Ovary (tissue), 9 donors: ENCODE results near the gene ANXA11. TPM values are rescaled to one million over a fixed set of nuclear protein-coding genes. Genes with fewer than 3 reads are reported as not detected.

Experiments used
- DNase-seq, 5 donors: peaks; one replicate each; pipeline ENCODE4 v3.0.0-alpha.2; 2019 to 2020
- H3K27ac ChIP-seq, 2 donors: fragments of 200-600 bp; one replicate each; pipeline versions ENCODE4 v1.5.1 to v1.8.0; 2019 to 2022
- H3K27me3 ChIP-seq: fragments of 200-600 bp; one replicate; pipeline ENCODE4 v1.8.0; 2022
- H3K36me3 ChIP-seq: fragments of 200-600 bp; sonication (generic); one replicate; pipeline ENCODE4 v1.5.1; 2019
- H3K4me1 ChIP-seq: one replicate; pipeline ENCODE4 v1.8.1; 2013; ENCODE audit warnings: mild to moderate bottlenecking, moderate library complexity; ENCODE audit not compliant: insufficient read depth
- H3K4me3 ChIP-seq: fragments of 200-600 bp; sonication (generic); one replicate; pipeline ENCODE4 v1.5.1; 2017
- H3K9me3 ChIP-seq, 2 donors: fragments of 200-600 bp in 1 of 2; sonication (generic) in 1 of 2; one replicate each; pipeline versions ENCODE4 v1.5.1 to v1.8.1; 2013 to 2019; ENCODE audit warnings: mild to moderate bottlenecking in 1 of 2, moderate library complexity in 1 of 2
- EP300 ChIP-seq: sonication (generic); formaldehyde crosslinking; IDR thresholded peaks from one replicate; pipeline ENCODE4 v1.6.1; 2017; ENCODE audit warnings: antibody characterized with exemption
- POLR2A ChIP-seq: fragments of 450-650 bp; IDR thresholded peaks from one replicate; pipeline ENCODE4 v1.6.1; 2017; ENCODE audit warnings: antibody characterized with exemption, mild to moderate bottlenecking, moderate library complexity
- WGBS, 3 donors: extraction: QIAGEN DNeasy Blood & Tissue Kit in 1 of 3; methylation state at CpG; one replicate each; pipeline versions ENCODE4 v1.1.5 to v1.1.7; 2013 to 2017; 5-methylcytosine and 5-hydroxymethylcytosine counted together
- intact Hi-C, 4 donors: fragments of 100-400 bp; cut with DNase I; formaldehyde crosslinking; loops; one replicate each; pipeline versions ENCODE4 v1.11.0 to v1.15.1; 2022 to 2023
- polyA plus RNA-seq, 2 donors: library from polyadenylated mRNA; stranded (reverse); fragments of 200-250 nt in 1 of 2; fragments of 350-450 nt in 1 of 2; fragmentation: Illumina TruSeq in 1 of 2; extraction: RNeasy Lipid Tissue Mini Kit (QIAGEN cat#74804) in 1 of 2; gene quantifications; one replicate each; pipeline ENCODE4 v1.2.3, GENCODE V29; 2013 to 2014
- total RNA-seq, 7 donors: library from RNA; depleted of rRNA in 2 of 7; stranded (reverse); fragments of >200 nt in 2 of 7; fragmentation: NEBNext Ultra II Directional in 3 of 7; extraction: Animal tissue kit (Norgen Biotek cat#: 25700) in 3 of 7; gene quantifications; one replicate each; pipeline versions ENCODE4 v1.1.0 to v1.2.4, GENCODE V29; 2016 to 2023
- TF ChIP-seq, protein P1 (sequence below), 3 donors: fragments of 450-650 bp in 2 of 3; fragments of 200-600 bp in 1 of 3; IDR thresholded peaks; one replicate each; pipeline versions ENCODE4 v1.5.1 to v1.8.0; 2016 to 2022; ENCODE audit warnings: antibody characterized with exemption in 3 of 3, mild to moderate bottlenecking in 1 of 3
- donor health status: DM: no; HTN: no; CAD: no; lungs with moderate emphysema.
- donor health status: DM: no; HTN: no; CAD: no.
- donor health status: Bipolar disorder and iron deficiency.
- donor health status: DM: yes; HTN: yes; CAD: no.
- donor health status: DM: no; HTN: no; CAD: no.
- donor health status: DM: yes; HTN: yes; CAD: no.

The ANXA11 gene
- total and polyA plus RNA-seq, 9 donors, result 44.2 to 372 (median 137) TPM

DNA sequence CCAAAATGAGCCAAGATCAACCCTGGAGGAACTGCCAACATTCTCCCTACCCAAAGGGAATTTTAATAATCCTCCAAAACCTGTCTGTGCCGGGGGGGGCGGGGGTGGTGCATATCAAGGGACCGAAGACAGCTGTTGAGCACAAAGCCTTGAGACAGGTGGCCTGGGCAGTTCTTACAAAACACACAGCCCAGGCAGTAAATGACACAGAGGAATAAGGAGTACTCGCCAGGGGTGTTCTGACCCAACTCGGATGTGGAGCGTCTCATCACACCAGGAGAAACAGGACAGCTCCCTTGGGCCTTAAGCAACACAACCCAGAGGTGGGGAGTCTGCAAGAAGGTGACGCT is 37.2 kb downstream of the ANXA11 start:
- no peak overlapping the region for H3K27ac ChIP-seq
- no peaks in the 10 kb centered on the region for H3K36me3 ChIP-seq
- H3K27me3 ChIP-seq, result no peaks in the 10 kb centered on the region
- TF ChIP-seq POLR2A (no peak), EP300 (no peak)
- TF ChIP-seq, protein P1, sequence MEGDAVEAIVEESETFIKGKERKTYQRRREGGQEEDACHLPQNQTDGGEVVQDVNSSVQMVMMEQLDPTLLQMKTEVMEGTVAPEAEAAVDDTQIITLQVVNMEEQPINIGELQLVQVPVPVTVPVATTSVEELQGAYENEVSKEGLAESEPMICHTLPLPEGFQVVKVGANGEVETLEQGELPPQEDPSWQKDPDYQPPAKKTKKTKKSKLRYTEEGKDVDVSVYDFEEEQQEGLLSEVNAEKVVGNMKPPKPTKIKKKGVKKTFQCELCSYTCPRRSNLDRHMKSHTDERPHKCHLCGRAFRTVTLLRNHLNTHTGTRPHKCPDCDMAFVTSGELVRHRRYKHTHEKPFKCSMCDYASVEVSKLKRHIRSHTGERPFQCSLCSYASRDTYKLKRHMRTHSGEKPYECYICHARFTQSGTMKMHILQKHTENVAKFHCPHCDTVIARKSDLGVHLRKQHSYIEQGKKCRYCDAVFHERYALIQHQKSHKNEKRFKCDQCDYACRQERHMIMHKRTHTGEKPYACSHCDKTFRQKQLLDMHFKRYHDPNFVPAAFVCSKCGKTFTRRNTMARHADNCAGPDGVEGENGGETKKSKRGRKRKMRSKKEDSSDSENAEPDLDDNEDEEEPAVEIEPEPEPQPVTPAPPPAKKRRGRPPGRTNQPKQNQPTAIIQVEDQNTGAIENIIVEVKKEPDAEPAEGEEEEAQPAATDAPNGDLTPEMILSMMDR (IDR thresholded peaks at IDR 0.05), result no peak
- no peak for DNase-seq
- WGBS, 3 donors, result 74 to 82% (median 78%) methylated on average over 7 of the region's 7 CpGs
- H3K4me3 ChIP-seq, result no peak overlapping the region
- intact Hi-C loops, result no loop called here
- no peaks in the 10 kb centered on the region for H3K9me3 ChIP-seq
- H3K4me1 ChIP-seq, result no peaks in the 10 kb centered on the region

DNA sequence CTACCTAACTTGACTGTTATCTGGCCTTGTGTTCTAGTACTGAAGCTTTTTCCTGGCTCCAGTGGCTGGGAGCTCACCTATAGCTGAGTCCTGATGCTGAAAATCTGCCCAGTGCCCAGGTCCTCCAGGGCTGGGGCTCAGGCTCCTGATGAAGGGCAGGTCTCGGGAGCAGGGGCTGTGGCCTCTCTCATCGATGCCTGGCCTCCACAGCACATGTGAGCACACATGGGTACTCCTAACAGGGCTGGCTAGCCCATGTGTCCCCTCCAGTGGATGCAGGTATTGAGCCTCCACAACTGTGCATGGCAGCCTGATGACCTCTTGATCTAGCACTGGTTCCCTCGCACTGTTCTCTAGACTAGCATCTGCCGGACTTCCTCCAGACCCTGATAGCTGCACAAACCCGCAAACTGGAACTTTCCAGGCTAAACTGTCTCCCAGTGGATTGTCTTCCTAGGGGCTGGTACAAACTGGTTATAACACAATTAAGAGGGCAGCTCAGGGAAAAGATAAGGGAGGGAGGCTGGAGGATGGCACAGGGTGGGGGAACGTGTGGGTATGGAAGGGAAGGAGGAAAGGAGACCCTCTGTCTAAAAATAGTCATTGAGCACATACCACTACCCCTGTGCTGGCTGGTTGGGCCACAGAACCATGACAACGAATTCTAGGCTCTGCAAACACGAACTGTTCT is 37.7 kb downstream of the ANXA11 start:
- H3K4me3 ChIP-seq, result no peak overlapping the region
- no peak overlapping the region for H3K27ac ChIP-seq
- 68 to 79% (median 71%) methylated on average over 8 of the region's 8 CpGs for whole genome bisulfite sequencing, 3 donors
- TF ChIP-seq POLR2A (no peak), EP300 (no peak)
- TF ChIP-seq, protein P1 (IDR thresholded peaks at IDR 0.05), result no peak
- no peaks in the 10 kb centered on the region for H3K9me3 ChIP-seq
- no peaks in the 10 kb centered on the region for H3K4me1 ChIP-seq
- intact Hi-C loops, result no loop called here
- DNase-seq, result no peak
- no peaks in the 10 kb centered on the region for H3K36me3 ChIP-seq
- H3K27me3 ChIP-seq, result no peaks in the 10 kb centered on the region

DNA sequence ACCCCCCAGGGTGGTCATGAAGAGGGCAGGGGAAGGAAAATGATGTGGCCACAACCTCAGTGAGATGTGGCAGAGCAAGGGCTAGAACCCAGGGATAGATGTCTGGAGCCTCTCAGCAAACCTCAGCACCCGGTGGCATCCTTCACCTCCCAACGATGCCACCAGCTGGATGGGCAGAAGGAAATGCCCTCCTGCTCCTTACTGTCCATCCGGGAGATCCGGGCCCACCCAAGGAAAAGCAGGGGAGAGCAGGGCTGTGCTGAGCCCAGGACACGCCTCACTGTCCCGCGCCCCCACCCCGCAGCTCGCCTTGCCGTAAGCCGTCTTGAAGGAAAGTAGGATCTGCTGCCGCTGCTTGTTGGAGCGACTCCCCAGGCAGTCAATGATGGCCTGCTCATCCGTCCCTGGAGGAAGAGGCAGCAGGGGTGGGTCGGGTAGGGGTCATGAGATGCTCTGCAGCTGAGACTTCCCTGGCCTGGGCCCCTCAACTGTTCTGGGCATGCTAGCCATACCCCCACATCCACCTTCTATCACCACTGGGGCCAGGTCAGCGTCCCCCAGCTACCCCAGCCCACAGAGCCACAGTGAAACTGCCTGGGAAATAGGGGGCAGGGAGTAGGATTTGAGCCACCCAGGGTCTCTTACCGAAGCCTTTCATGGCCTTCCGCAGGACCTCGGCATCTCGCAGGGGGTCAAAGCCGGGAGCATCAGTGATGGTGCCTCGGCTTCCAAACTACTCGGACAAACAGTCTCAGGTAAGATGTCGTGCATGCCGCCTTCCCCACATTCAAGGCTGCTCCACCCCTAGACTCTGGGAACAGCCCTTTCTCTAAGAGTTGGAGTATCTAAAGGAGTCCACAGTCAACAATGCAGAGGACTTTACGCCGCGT is 38.5 kb downstream of the ANXA11 start:
- Histone ChIP-seq H3K4me1 (no peaks in the 10 kb centered on the region), H3K4me3 (no peak overlapping the region), H3K27ac (no peak overlapping the region), H3K9me3 (no peaks in the 10 kb centered on the region), H3K27me3 (no peaks in the 10 kb centered on the region), H3K36me3 (no peaks in the 10 kb centered on the region)
- no peak for DNase-seq
- TF ChIP-seq EP300 (no peak), POLR2A (no peak)
- TF ChIP-seq, protein P1 (IDR thresholded peaks at IDR 0.05), result no peak
- 89 to 92% (median 90%) methylated on average over 28 of the region's 28 CpGs for WGBS, 3 donors
- intact Hi-C loops, result no loop called here

DNA sequence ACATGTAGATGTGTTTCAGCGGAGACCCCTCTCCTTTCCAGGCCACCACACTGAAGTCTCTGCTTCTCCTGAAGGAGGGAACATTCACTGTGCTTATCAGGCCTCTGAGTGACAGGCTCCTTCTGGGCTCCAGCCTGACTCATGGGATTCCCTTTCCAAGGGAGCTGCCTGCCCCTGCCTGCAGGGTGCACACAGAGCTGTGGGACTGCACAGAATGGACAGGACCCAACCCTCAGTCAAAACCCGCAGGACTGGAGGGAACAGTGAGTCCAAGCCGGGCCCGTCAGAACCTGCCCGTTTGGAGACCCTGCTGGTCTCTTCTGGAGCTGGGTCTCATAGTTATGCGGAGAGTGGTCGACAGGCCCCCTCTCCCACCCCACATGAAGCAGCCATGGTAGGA is 40.2 kb downstream of the ANXA11 start:
- Histone ChIP-seq H3K27me3 (no peaks in the 10 kb centered on the region), H3K27ac (no peak overlapping the region), H3K4me1 (no peaks in the 10 kb centered on the region), H3K36me3 (no peaks in the 10 kb centered on the region), H3K9me3 (no peaks in the 10 kb centered on the region), H3K4me3 (no peak overlapping the region)
- TF ChIP-seq EP300 (no peak), POLR2A (no peak)
- TF ChIP-seq, protein P1 (IDR thresholded peaks at IDR 0.05), result no peak
- intact Hi-C loops, result no loop called here
- DNase-seq, result no peak
- 83 to 95% (median 86%) methylated on average over 7 of the region's 7 CpGs for WGBS, 3 donors
